IMR-90 (cell line): ENCODE results near the gene KDM6A. TPM values are rescaled to one million over a fixed set of nuclear protein-coding genes. Genes with fewer than 3 reads are reported as not detected.

Source experiments
- ATAC-seq: fragments of 200-7000 bp; cut with Tn5 transposase; 2 replicates; pipeline ENCODE4 v1.9.1; 2020; ENCODE audit warnings: low read depth, mild to moderate bottlenecking, moderate library complexity
- BruUV-seq: library from RNA; stranded (reverse); fragments of 400-500 nt; replicated peaks from 2 replicates; lab custom pipeline; 2021; lab: Mats Ljungman, UMichigan
- CTCF ChIA-PET: fragments of 300-600 bp; formaldehyde crosslinking; extraction: SDS; loops from one replicate; lab custom pipeline; 2021; ENCODE audit warnings: antibody characterized with exemption; lab: Yijun Ruan, JAX
- POLR2A ChIA-PET: fragments of 300-600 bp; sonication (Branson Sonifier 250); formaldehyde crosslinking; loops from one replicate; lab custom pipeline; 2022; ENCODE audit warnings: antibody characterized with exemption; ENCODE audit not compliant: unreplicated experiment; lab: Charles Lee
- DNase-seq: peaks from one replicate; pipeline ENCODE4 v3.0.0; 2013
- H2AFZ ChIP-seq: replicated peaks from 2 replicates; pipeline ENCODE3; 2013; ENCODE audit warnings: low read length, mild to moderate bottlenecking; ENCODE audit not compliant: poor library complexity
- H2AK5ac ChIP-seq: 2 replicates; pipeline ENCODE4 v1.6.1; 2013; ENCODE audit warnings: low read depth, low read length, inconsistent platforms
- H2AK9ac ChIP-seq: replicated peaks from 2 replicates; pipeline ENCODE3; 2013; ENCODE audit warnings: mild to moderate bottlenecking, low read depth, low read length, moderate library complexity; ENCODE audit not compliant: poor library complexity
- H2BK120ac ChIP-seq: 2 replicates; pipeline ENCODE4 v1.6.1; 2013; ENCODE audit warnings: low read depth, low read length, inconsistent platforms
- H2BK15ac ChIP-seq: 3 replicates; pipeline ENCODE4 v1.6.1; 2013; ENCODE audit warnings: low read depth, low read length, inconsistent platforms
- H2BK20ac ChIP-seq: 2 replicates; pipeline ENCODE4 v1.6.1; 2013; ENCODE audit warnings: low read depth, mild to moderate bottlenecking, inconsistent platforms, low read length, moderate library complexity
- H2BK5ac ChIP-seq: 2 replicates; pipeline ENCODE4 v1.6.1; 2013; ENCODE audit warnings: mild to moderate bottlenecking, low read depth, low read length, inconsistent platforms; ENCODE audit not compliant: poor library complexity, severe bottlenecking
- H3K14ac ChIP-seq: replicated peaks from 2 replicates; pipeline ENCODE4 v1.6.1; 2013; ENCODE audit warnings: low read depth, low read length, inconsistent platforms
- H3K18ac ChIP-seq: 2 replicates; pipeline ENCODE4 v1.6.1; 2013; ENCODE audit warnings: low read depth, low read length, control low read depth
- H3K23ac ChIP-seq: 2 replicates; pipeline ENCODE4 v1.6.1; 2013; ENCODE audit warnings: low read depth, low read length, inconsistent platforms
- H3K27ac ChIP-seq: 2 replicates; pipeline ENCODE4 v1.5.1; 2013; ENCODE audit warnings: mild to moderate bottlenecking, control low read depth, low read length; ENCODE audit not compliant: insufficient read depth
- H3K27me3 ChIP-seq: 2 replicates; pipeline ENCODE4 v1.6.1; 2013; ENCODE audit warnings: low read length; ENCODE audit not compliant: control insufficient read depth, insufficient read depth
- H3K36me3 ChIP-seq: 2 replicates; pipeline ENCODE4 v1.6.1; 2013; ENCODE audit warnings: low read length, mixed read lengths; ENCODE audit not compliant: control insufficient read depth, insufficient read depth
- H3K4ac ChIP-seq: 2 replicates; pipeline ENCODE4 v1.6.1; 2013; ENCODE audit warnings: low read depth, low read length, inconsistent platforms
- H3K4me1 ChIP-seq: 2 replicates; pipeline ENCODE4 v1.6.1; 2013; ENCODE audit warnings: low read length, mixed read lengths; ENCODE audit not compliant: control insufficient read depth, insufficient read depth
- H3K4me2 ChIP-seq: 2 replicates; pipeline ENCODE4 v1.6.1; 2013; ENCODE audit warnings: low read depth, mild to moderate bottlenecking, control low read depth, low read length, moderate library complexity
- H3K4me3 ChIP-seq: 2 replicates; pipeline ENCODE4 v1.5.1; 2013; ENCODE audit warnings: low read depth, mild to moderate bottlenecking, control low read depth, low read length, moderate library complexity; ENCODE audit not compliant: insufficient read depth
- H3K56ac ChIP-seq: 2 replicates; pipeline ENCODE4 v1.6.1; 2013; ENCODE audit warnings: low read length, inconsistent platforms; ENCODE audit not compliant: insufficient read depth; ENCODE audit errors: extremely low read depth
- H3K79me1 ChIP-seq, 2 experiments: 2 replicates each; pipeline ENCODE4 v1.6.1; 2013; ENCODE audit warnings: low read length in 2 of 2, inconsistent platforms in 1 of 2, low read depth in 1 of 2
- H3K9ac ChIP-seq: 2 replicates; pipeline ENCODE4 v1.6.1; 2013; ENCODE audit warnings: low read depth, low read length, control low read depth
- H3K9me1 ChIP-seq: 2 replicates; pipeline ENCODE4 v1.6.1; 2013; ENCODE audit warnings: low read length, inconsistent platforms; ENCODE audit not compliant: insufficient read depth
- H3K9me3 ChIP-seq: 2 replicates; pipeline ENCODE4 v1.6.1; 2013; ENCODE audit warnings: low read length; ENCODE audit not compliant: control insufficient read depth, insufficient read depth
- H4K20me1 ChIP-seq: 2 replicates; pipeline ENCODE4 v1.6.1; 2013; ENCODE audit warnings: low read length, inconsistent platforms; ENCODE audit not compliant: insufficient read depth
- H4K5ac ChIP-seq: 2 replicates; pipeline ENCODE4 v1.6.1; 2013; ENCODE audit warnings: mild to moderate bottlenecking, low read depth, low read length, control low read depth
- H4K8ac ChIP-seq, 2 experiments: 2 replicates each; pipeline ENCODE4 v1.6.1; 2013; ENCODE audit warnings: low read depth in 2 of 2, low read length in 2 of 2, control low read depth in 1 of 2, inconsistent platforms in 1 of 2
- H4K91ac ChIP-seq: 2 replicates; pipeline ENCODE4 v1.6.1; 2013; ENCODE audit warnings: low read depth, low read length, inconsistent platforms; ENCODE audit not compliant: insufficient read depth
- CEBPB ChIP-seq: IDR thresholded peaks from 2 replicates; pipeline ENCODE4 v1.6.1; 2012; ENCODE audit warnings: low read depth, low read length, improper control_type of control experiment
- CTCF ChIP-seq: conservative IDR thresholded peaks from 2 replicates; pipeline ENCODE4 v1.5.1; 2012; ENCODE audit warnings: mild to moderate bottlenecking, low read depth, low read length, improper control_type of control experiment
- FOS ChIP-seq: fragments of 150-350 bp; IDR thresholded peaks from 2 replicates; pipeline ENCODE4 v1.6.1; 2016; ENCODE audit warnings: low read depth, low read length
- MAFK ChIP-seq: IDR thresholded peaks from 2 replicates; pipeline ENCODE4 v1.6.1; 2012; ENCODE audit warnings: low read depth, low read length, improper control_type of control experiment
- RAD21 ChIP-seq: IDR thresholded peaks from 2 replicates; pipeline ENCODE4 v1.6.1; 2012; ENCODE audit warnings: low read length, improper control_type of control experiment
- RFX5 ChIP-seq: IDR thresholded peaks from 2 replicates; pipeline ENCODE4 v1.8.0; 2012; ENCODE audit warnings: low read depth, mild to moderate bottlenecking, low read length, moderate library complexity
- dilution Hi-C: fragments of 300-500 bp; cut with HindIII; formaldehyde crosslinking; loops from one replicate; pipeline ENCODE4 v1.14.3; 2018; ENCODE audit warnings: low sequenced_read_pairs; ENCODE audit not compliant: unreplicated experiment
- in situ Hi-C: fragments of 300-500 bp; cut with MboI; formaldehyde crosslinking; loops from 3 replicates; pipeline ENCODE4 v1.14.3; 2019; ENCODE audit warnings: low sequenced_read_pairs, inconsistent platforms, mixed read lengths
- intact Hi-C: fragments of 100-400 bp; cut with micrococcal nuclease; formaldehyde crosslinking; loops from 2 replicates; pipeline ENCODE4 v1.10.0; 2022
- polyA plus RNA-seq, 3 experiments: library from polyadenylated mRNA; depleted of rRNA; stranded (reverse); fragments of >200 nt; gene quantifications; 2 replicates each; pipeline ENCODE4 v1.2.3, GENCODE V29; 2012; ENCODE audit warnings: low replicate concordance in 1 of 3
- total RNA-seq: library from RNA; depleted of rRNA; stranded (reverse); fragments of >200 nt; gene quantifications from 2 replicates; pipeline ENCODE4 v1.2.3, GENCODE V29; 2012

Gene KDM6A
- total and polyA plus RNA-seq, 2 of the 4 experiments (the other 2 are of a cell fraction): 11.7 to 24.9 TPM

DNA sequence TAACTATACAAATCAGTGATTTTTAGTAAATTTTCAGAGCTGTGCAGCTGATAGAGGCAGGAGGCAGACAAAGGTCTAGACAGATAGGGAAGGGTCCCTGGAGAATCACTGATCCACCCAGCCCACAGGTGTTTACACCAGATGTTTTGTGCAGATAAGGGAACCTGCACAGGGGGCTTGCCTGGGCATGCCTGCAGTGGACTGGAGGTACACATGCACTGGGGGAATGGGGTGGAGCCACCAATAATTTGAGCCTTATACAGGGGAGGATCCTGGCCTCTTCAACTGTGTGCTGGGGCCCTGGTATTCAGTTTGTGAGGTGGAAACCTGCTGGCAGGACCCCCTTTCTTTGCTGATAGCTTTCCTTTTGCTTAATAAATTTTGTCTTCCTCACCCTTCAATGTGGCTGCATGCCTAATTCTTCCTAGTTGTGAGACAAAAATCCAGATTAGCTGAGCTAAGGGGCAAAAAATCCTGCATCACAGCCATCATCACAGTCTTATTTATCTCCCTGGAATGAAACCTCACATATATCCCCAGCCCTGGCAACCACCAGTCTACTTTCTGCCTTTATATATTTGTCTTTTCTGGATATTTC, 102.8 kb downstream of the KDM6A start:
- Histone ChIP-seq H3K14ac (no peak overlapping the region; the same call in 1 of the 2 replicates), H3K4me3 (no peak overlapping the region), H2AK9ac (peak overlapping the region; percentile 13), H3K27ac (no peak overlapping the region), H4K8ac (peak overlapping the region in 1 of 2 experiments; percentile 72; a peak in 2 of 4 replicates), H3K4me2 (no peak overlapping the region), H4K20me1 (peaks cover 2% of the 10 kb centered on the region; the same call in 1 of the 2 replicates), H4K91ac (no peak overlapping the region; the same call in 1 of the 2 replicates), H3K23ac (peak overlapping the region; percentile 65; the same call in 1 of the 2 replicates), H2BK5ac (peak overlapping the region; percentile 48), H3K56ac (no peak overlapping the region; the same call in 1 of the 2 replicates), H4K5ac (peak overlapping the region; percentile 92; the same call in 1 of the 2 replicates), H3K9me1 (no peaks in the 10 kb centered on the region), H3K9ac (no peak overlapping the region), H2AFZ (peak overlapping the region; percentile 60), H3K18ac (peak overlapping the region; percentile 84; the same call in 1 of the 2 replicates), H3K36me3 (no peaks in the 10 kb centered on the region; the same call in 1 of the 2 replicates), H2BK15ac (no peak overlapping the region), H3K4ac (no peak overlapping the region), H3K4me1 (peaks cover 5% of the 10 kb centered on the region), H2AK5ac (no peak overlapping the region), H2BK120ac (peak overlapping the region; percentile 10; the same call in 1 of the 2 replicates), H3K27me3 (no peaks in the 10 kb centered on the region), H3K9me3 (0 out of 2 replicates have a peak, but pooled peaks cover 2% of the 10 kb centered on the region), H2BK20ac (0 out of 2 replicates have a peak overlapping the region, but pooled peaks have one; percentile 16), H3K79me1 (peaks cover 15 to 30% of the 10 kb centered on the region in 2 experiments)
- no peak for TF ChIP-seq RFX5
- no peak for TF ChIP-seq FOS
- no peak for TF ChIP-seq CEBPB
- TF ChIP-seq MAFK: no peak
- no peak for TF ChIP-seq RAD21
- TF ChIP-seq CTCF: no peak
- ChIA-PET CTCF (no interaction called here), POLR2A (no interaction called here)
- dilution Hi-C loops: no loop called here
- ATAC-seq: peak; percentile 46
- peak; percentile 5 for DNase-seq
- in situ Hi-C loops: no loop called here
- no TSS peak for BruUV-seq
- intact Hi-C loops: no loop called here
